PC-9 (cell line): ENCODE results near the gene PPP1R18. TPM values are rescaled to one million over a fixed set of nuclear protein-coding genes. Genes with fewer than 3 reads are reported as not detected.

Source experiments
- BruUV-seq: library from RNA; stranded (reverse); fragments of 400-500 nt; replicated peaks from 2 replicates; lab custom pipeline; 2021; lab: Mats Ljungman, UMichigan
- CTCF ChIA-PET: fragments of 300-600 bp; sonication (Branson Sonifier 250); formaldehyde crosslinking; loops from one replicate; lab custom pipeline; 2022; ENCODE audit warnings: antibody characterized with exemption; lab: Charles Lee
- POLR2A ChIA-PET: fragments of 300-600 bp; sonication (Branson Sonifier 250); formaldehyde crosslinking; loops from one replicate; lab custom pipeline; 2022; ENCODE audit warnings: antibody characterized with exemption; ENCODE audit not compliant: unreplicated experiment; lab: Charles Lee
- DNase-seq, 2 experiments: peaks; one replicate each; pipeline versions ENCODE4 v3.0.0 to v3.0.0-alpha.2; 2015 to 2022; ENCODE audit warnings: mixed read lengths in 1 of 2
- H2AFZ ChIP-seq: fragments of 200-600 bp; sonication (generic); 2 replicates; pipeline ENCODE4 v1.8.1; 2017; ENCODE audit warnings: antibody characterized with exemption
- H3F3A ChIP-seq: fragments of 200-600 bp; sonication (generic); 2 replicates; pipeline ENCODE4 v1.8.1; 2017; ENCODE audit warnings: antibody characterized with exemption, mild to moderate bottlenecking, low read depth; ENCODE audit not compliant: insufficient read depth
- H3K27ac ChIP-seq: fragments of 200-600 bp; sonication (generic); 2 replicates; pipeline ENCODE4 v1.6.1; 2016; ENCODE audit warnings: mixed run types
- H3K27me3 ChIP-seq: fragments of 200-600 bp; sonication (generic); 2 replicates; pipeline ENCODE4 v1.6.1; 2016; ENCODE audit warnings: low read depth, mixed run types; ENCODE audit not compliant: insufficient read depth
- H3K36me3 ChIP-seq: fragments of 200-600 bp; sonication (generic); 2 replicates; pipeline ENCODE4 v1.6.1; 2016; ENCODE audit warnings: low read depth, mixed run types
- H3K4me1 ChIP-seq: fragments of 200-600 bp; sonication (generic); replicated peaks from 2 replicates; pipeline ENCODE4 v1.6.1; 2016; ENCODE audit warnings: mixed run types; ENCODE audit not compliant: insufficient read depth
- H3K4me2 ChIP-seq: fragments of 200-600 bp; sonication (generic); 2 replicates; pipeline ENCODE4 v1.6.1; 2017; ENCODE audit warnings: mixed run types
- H3K4me3 ChIP-seq: fragments of 200-600 bp; sonication (generic); 2 replicates; pipeline ENCODE4 v1.6.1; 2016; ENCODE audit warnings: mixed run types
- H3K79me2 ChIP-seq: fragments of 200-600 bp; sonication (generic); 2 replicates; pipeline ENCODE4 v1.6.1; 2017; ENCODE audit warnings: low read depth, mixed run types
- H3K9me2 ChIP-seq: fragments of 200-600 bp; sonication (generic); 2 replicates; pipeline ENCODE4 v1.8.1; 2017; ENCODE audit warnings: mild to moderate bottlenecking; ENCODE audit not compliant: insufficient read depth
- H3K9me3 ChIP-seq: fragments of 200-600 bp; sonication (generic); 2 replicates; pipeline ENCODE4 v1.8.1; 2016; ENCODE audit warnings: low read depth; ENCODE audit not compliant: insufficient read depth
- H4K20me1 ChIP-seq: fragments of 200-600 bp; sonication (generic); 2 replicates; pipeline ENCODE4 v1.8.1; 2017; ENCODE audit not compliant: insufficient read depth
- EZH2 ChIP-seq: fragments of 200-600 bp; sonication (generic); IDR thresholded peaks from 2 replicates; pipeline ENCODE4 v1.8.0; 2017; ENCODE audit warnings: antibody characterized with exemption, low read depth
- intact Hi-C: fragments of 100-400 bp; cut with micrococcal nuclease; formaldehyde crosslinking; loops from one replicate; pipeline ENCODE4 v1.10.0; 2022; ENCODE audit not compliant: unreplicated experiment
- total RNA-seq: library from RNA; stranded (reverse); gene quantifications from 2 replicates; pipeline ENCODE4 v1.2.3, GENCODE V29; 2021
- TF ChIP-seq, protein P1 (sequence below): fragments of 200-600 bp; sonication (generic); conservative IDR thresholded peaks from 2 replicates; pipeline ENCODE4 v1.6.1; 2017; ENCODE audit warnings: mixed run types, antibody characterized with exemption, mild to moderate bottlenecking, moderate library complexity

PPP1R18 gene
- total RNA-seq, 1 experiment from 2014 or later = 68.6 TPM

DNA sequence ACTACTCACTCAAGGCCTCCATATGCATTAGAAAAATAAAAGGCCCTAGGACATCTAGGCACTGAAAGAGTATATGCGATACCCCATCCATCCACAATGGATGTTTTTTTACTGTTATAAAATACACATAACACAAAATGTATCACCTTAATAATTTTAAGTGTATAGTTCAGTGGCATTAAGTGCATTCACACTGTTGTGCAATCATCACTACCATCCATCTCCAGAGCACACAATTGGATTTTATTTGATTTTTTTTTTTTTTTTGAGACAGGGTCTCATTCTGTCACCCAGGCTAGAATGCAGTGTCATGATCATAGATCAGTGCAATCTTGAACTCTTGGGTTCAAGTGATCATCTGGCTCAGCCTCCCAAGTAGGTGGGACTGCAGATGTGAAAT lies 27.8 kb upstream of the PPP1R18 start:
- Histone ChIP-seq H3K4me1 (peaks cover 25% of the 10 kb centered on the region), H3K4me3 (no peak overlapping the region), H3K9me2 (peaks cover 3% of the 10 kb centered on the region; the same call in 1 of the 2 replicates), H3K27ac (no peak overlapping the region), H3K79me2 (peaks cover 12% of the 10 kb centered on the region), H3K9me3 (no peaks in the 10 kb centered on the region), H3K36me3 (no peaks in the 10 kb centered on the region), H4K20me1 (no peaks in the 10 kb centered on the region), H3K27me3 (no peaks in the 10 kb centered on the region), H3F3A (peaks cover 10% of the 10 kb centered on the region; the same call in 1 of the 2 replicates), H3K4me2 (no peak overlapping the region), H2AFZ (no peak overlapping the region)
- ChIA-PET POLR2A (no interaction called here), CTCF (interaction anchor here (0.6 kb wide), 2 partner anchors 88 to 369 kb away, joined by 3 read pairs; no protein-coding TSS in a partner anchor)
- intact Hi-C loops = no loop called here
- no peak for DNase-seq
- BruUV-seq = no TSS peak
- TF ChIP-seq EZH2 = no peak
- TF ChIP-seq, protein P1, sequence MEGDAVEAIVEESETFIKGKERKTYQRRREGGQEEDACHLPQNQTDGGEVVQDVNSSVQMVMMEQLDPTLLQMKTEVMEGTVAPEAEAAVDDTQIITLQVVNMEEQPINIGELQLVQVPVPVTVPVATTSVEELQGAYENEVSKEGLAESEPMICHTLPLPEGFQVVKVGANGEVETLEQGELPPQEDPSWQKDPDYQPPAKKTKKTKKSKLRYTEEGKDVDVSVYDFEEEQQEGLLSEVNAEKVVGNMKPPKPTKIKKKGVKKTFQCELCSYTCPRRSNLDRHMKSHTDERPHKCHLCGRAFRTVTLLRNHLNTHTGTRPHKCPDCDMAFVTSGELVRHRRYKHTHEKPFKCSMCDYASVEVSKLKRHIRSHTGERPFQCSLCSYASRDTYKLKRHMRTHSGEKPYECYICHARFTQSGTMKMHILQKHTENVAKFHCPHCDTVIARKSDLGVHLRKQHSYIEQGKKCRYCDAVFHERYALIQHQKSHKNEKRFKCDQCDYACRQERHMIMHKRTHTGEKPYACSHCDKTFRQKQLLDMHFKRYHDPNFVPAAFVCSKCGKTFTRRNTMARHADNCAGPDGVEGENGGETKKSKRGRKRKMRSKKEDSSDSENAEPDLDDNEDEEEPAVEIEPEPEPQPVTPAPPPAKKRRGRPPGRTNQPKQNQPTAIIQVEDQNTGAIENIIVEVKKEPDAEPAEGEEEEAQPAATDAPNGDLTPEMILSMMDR = no peak

DNA sequence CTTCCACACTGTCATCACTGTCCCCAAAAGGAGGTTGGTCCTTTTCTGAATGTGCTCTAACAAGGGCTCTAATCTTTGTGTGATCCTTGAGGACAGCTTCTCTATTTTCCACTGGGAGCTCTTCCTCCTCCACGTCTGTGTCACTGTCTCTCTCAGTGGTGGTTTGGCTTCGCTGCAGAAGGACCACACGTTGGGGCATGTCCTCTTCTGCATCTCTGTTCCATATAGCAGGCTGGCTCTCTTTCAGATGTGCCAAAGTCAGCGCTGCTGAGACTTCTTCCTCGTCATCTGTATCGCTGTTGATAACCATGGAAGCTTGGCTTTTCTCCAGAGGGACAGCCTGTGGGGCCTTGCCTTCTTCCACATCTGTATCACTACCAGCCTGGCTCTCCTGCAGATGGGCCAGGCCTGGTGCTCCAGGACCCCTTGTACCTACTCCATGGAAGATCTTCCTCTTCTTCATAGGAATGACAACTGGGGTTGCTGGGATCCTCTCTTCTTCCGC lies 26.0 kb upstream of the PPP1R18 start:
- POLR2A ChIA-PET = no interaction called here
- no peaks in the 10 kb centered on the region for H4K20me1 ChIP-seq
- no TSS peak for BruUV-seq
- peaks cover 3% of the 10 kb centered on the region; the same call in 1 of the 2 replicates for H3K9me2 ChIP-seq
- DNase-seq = no peak
- H3K27me3 ChIP-seq = no peaks in the 10 kb centered on the region
- no peak overlapping the region for H3K4me2 ChIP-seq
- H3K4me1 ChIP-seq = peaks cover 15% of the 10 kb centered on the region
- CTCF ChIA-PET = no interaction called here
- no peak overlapping the region for H3K27ac ChIP-seq
- no peak overlapping the region for H3K4me3 ChIP-seq
- intact Hi-C loops = no loop called here
- no peaks in the 10 kb centered on the region for H3K9me3 ChIP-seq
- H3K79me2 ChIP-seq = no peaks in the 10 kb centered on the region
- peaks cover 8% of the 10 kb centered on the region; the same call in 1 of the 2 replicates for H3F3A ChIP-seq
- no peaks in the 10 kb centered on the region for H3K36me3 ChIP-seq
- H2AFZ ChIP-seq = no peak overlapping the region
- TF ChIP-seq EZH2 = no peak
- TF ChIP-seq, protein P1 = no peak

DNA sequence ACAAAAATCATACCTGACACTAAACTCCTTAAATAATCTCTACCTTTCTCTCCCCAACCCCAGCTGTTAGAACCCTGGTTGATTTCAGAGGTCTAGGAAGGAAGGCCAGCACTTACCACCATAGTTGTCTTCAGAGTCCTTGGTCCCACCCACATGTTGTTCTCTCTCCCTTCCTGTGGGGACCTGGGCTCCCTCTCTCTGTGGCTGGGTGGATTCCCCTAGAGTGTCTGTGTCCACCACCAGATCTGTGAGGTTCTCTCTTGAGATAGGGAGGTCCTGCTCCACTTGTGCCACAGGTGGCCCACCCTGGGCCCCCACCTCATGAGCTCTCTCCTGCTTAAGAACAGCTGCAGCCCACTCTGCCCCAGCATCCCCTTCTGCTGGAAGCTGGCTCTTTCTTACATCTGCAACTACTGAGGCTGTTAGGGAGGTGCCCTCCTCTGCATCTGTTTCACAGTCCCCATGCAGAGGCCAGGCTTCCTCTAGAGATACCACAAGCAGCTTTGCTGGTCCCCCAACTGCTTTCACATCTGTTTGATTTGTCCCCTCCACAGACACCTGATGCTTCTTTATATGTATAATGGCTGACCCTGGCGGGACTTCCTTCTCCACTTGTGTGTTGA lies 25.4 kb upstream of the PPP1R18 start:
- DNase-seq = no peak
- TF ChIP-seq, protein P1 = no peak
- TF ChIP-seq EZH2 = no peak
- Histone ChIP-seq H3K9me3 (no peaks in the 10 kb centered on the region), H3K27me3 (no peaks in the 10 kb centered on the region), H3K4me3 (no peak overlapping the region), H3F3A (peaks cover 11% of the 10 kb centered on the region; the same call in 1 of the 2 replicates), H3K4me1 (peaks cover 21% of the 10 kb centered on the region), H2AFZ (no peak overlapping the region), H3K79me2 (no peaks in the 10 kb centered on the region), H4K20me1 (no peaks in the 10 kb centered on the region), H3K9me2 (peaks cover 3% of the 10 kb centered on the region; the same call in 1 of the 2 replicates), H3K36me3 (no peaks in the 10 kb centered on the region), H3K27ac (no peak overlapping the region), H3K4me2 (no peak overlapping the region)
- BruUV-seq = no TSS peak
- ChIA-PET CTCF (no interaction called here), POLR2A (no interaction called here)
- intact Hi-C loops = no loop called here
